Measurements from ENCODE around the gene ZNF408. TPM values are rescaled to one million over a fixed set of nuclear protein-coding genes. Genes with fewer than 3 reads are reported as not detected.

Gene ZNF408
- total and polyA plus RNA-seq, 2 experiments from 2014 or later, result 7.8 to 10.7 TPM

DNA sequence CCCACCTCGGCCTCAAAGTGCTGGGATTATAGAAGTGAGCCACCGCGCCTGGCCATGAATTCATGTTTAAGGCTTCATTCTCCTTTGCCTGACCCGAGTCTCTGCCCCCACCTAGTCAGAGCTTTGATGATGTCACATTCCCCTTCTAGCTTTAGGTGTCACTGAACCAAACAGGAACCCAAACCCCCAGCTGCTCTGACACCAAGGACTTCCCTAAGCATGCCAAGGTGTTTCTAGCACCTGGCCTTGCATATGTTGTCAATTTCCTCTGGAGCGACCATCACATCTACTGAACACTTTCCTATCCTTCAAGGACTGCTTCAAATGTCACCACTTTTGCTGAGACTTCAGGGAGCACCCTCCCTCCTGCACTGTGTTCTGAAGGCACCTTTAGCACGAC, 20.5 kb downstream of the ZNF408 start:
- Histone ChIP-seq H3K9me2 (replicated peaks; ENCODE audit: insufficient read depth) (no peaks in the 10 kb centered on the region), H3K27ac (no peak overlapping the region), H3K4me1 (ENCODE audit: insufficient read depth) (no peaks in the 10 kb centered on the region), H4K20me1 (ENCODE audit: insufficient read depth, poor library complexity, severe bottlenecking) (no peaks in the 10 kb centered on the region), H3K27me3 (no peaks in the 10 kb centered on the region), H3K4me2 (no peak overlapping the region), H2AFZ (no peak overlapping the region), H3K4me3 (no peak overlapping the region), H3K9me3 (ENCODE audit: low read depth) (no peaks in the 10 kb centered on the region), H3K36me3 (replicated peaks; ENCODE audit: insufficient read depth, low read depth) (no peaks in the 10 kb centered on the region), H3K79me2 (no peaks in the 10 kb centered on the region)
- WGBS (ENCODE audit: low lambda C conversion rate, missing lambda C conversion rate), result 87% methylated on average over 6 of the region's 6 CpGs
- TF ChIP-seq CTCF (IDR thresholded peaks at IDR 0.05; ENCODE audit: poor library complexity), result no peak
- no peak for DNase-seq (ENCODE audit: low spot score)

- H2AFZ ChIP-seq, result no peak overlapping the region
- H3K4me3 ChIP-seq, result no peak overlapping the region
- TF ChIP-seq EZH2 (IDR thresholded peaks at IDR 0.05; ENCODE audit: borderline replicate concordance) (no peak), EZH2phosphoT487 (IDR thresholded peaks at IDR 0.05; ENCODE audit: low read depth, severe bottlenecking, unreplicated experiment) (no peak), CTCF (IDR thresholded peaks at IDR 0.05; ENCODE audit: poor library complexity) (no peak)
- H4K20me1 ChIP-seq (ENCODE audit: insufficient read depth, poor library complexity, severe bottlenecking), result no peaks in the 10 kb centered on the region
- no peak overlapping the region for H3K4me2 ChIP-seq
- H3K27ac ChIP-seq, result no peak overlapping the region
- 95% methylated on average over 11 of the region's 11 CpGs for WGBS (ENCODE audit: low lambda C conversion rate, missing lambda C conversion rate)
- no peaks in the 10 kb centered on the region for H3K9me2 ChIP-seq (replicated peaks; ENCODE audit: insufficient read depth)
- no peaks in the 10 kb centered on the region for H3K27me3 ChIP-seq
- H3K9me3 ChIP-seq (ENCODE audit: low read depth), result no peaks in the 10 kb centered on the region
- H3K79me2 ChIP-seq, result no peaks in the 10 kb centered on the region
- no peak for DNase-seq (ENCODE audit: low spot score)
- no peaks in the 10 kb centered on the region for H3K36me3 ChIP-seq (replicated peaks; ENCODE audit: insufficient read depth, low read depth)
- no peaks in the 10 kb centered on the region for H3K4me1 ChIP-seq (ENCODE audit: insufficient read depth)
Observed at GRCh38 chr11:46722566-46723358, 21.9 kb downstream of the ZNF408 start.

- Histone ChIP-seq H3K4me2 (no peak overlapping the region), H3K9me3 (ENCODE audit: low read depth) (no peaks in the 10 kb centered on the region), H3K79me2 (no peaks in the 10 kb centered on the region), H4K20me1 (ENCODE audit: insufficient read depth, poor library complexity, severe bottlenecking) (no peaks in the 10 kb centered on the region), H2AFZ (no peak overlapping the region), H3K36me3 (replicated peaks; ENCODE audit: insufficient read depth, low read depth) (no peaks in the 10 kb centered on the region), H3K4me3 (no peak overlapping the region), H3K27me3 (no peaks in the 10 kb centered on the region), H3K9me2 (replicated peaks; ENCODE audit: insufficient read depth) (no peaks in the 10 kb centered on the region), H3K27ac (no peak overlapping the region), H3K4me1 (ENCODE audit: insufficient read depth) (no peaks in the 10 kb centered on the region)
- TF ChIP-seq CTCF (IDR thresholded peaks at IDR 0.05; ENCODE audit: poor library complexity), result no peak
- TF ChIP-seq EZH2phosphoT487 (IDR thresholded peaks at IDR 0.05; ENCODE audit: low read depth, severe bottlenecking, unreplicated experiment), result no peak
- TF ChIP-seq EZH2 (IDR thresholded peaks at IDR 0.05; ENCODE audit: borderline replicate concordance), result no peak
- WGBS (ENCODE audit: low lambda C conversion rate, missing lambda C conversion rate), result 85% methylated on average over 8 of the region's 8 CpGs
- no peak for DNase-seq (ENCODE audit: low spot score)
Observed at GRCh38 chr11:46723359-46723680, 22.5 kb downstream of the ZNF408 start.
